ENCODE results near the gene PAPPA. TPM values are rescaled to one million over a fixed set of nuclear protein-coding genes. Genes with fewer than 3 reads are reported as not detected.

Gene PAPPA
- total RNA-seq, 3 donors from 2014 or later: 0.61 to 2.5 (median 1.9) TPM

GRCh38 chr9:116193636-116194035 is 40.0 kb downstream of the PAPPA start:
- intact Hi-C loops (cut with DNase I, micrococcal nuclease): no loop called here
- DNase-seq: no peak

DNA sequence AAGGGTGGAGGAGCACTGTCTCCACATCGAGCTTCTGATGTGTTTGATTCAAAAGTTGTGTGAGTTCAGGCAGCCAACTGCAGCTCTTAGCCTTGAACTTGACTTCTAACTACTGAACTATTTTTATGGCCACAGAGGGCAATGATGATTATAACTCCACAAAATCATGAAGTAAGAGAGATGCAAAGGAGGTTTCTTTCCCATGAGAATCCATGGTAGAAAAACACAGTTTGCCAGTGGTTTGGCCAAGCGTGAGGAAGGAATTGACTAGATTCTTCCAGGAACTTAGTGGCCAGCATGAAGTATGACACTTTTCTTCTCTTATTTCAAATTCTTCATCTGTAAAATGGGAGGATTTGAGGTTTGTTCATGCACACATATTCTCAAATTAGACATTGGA is 43.2 kb downstream of the PAPPA start:
- H3K36me3 ChIP-seq (ENCODE audit: low read depth): no peaks in the 10 kb centered on the region
- no peaks in the 10 kb centered on the region for H3K9me3 ChIP-seq
- DNase-seq (no peak), ATAC-seq (no peak)
- no peak for TF ChIP-seq CTCF (IDR thresholded peaks at IDR 0.05)
- no peaks in the 10 kb centered on the region for H3K4me1 ChIP-seq (ENCODE audit: low read depth)
- intact Hi-C loops (cut with DNase I, micrococcal nuclease): no loop called here
- no peak overlapping the region for H3K4me3 ChIP-seq

More at GRCh38 chr9:116193636-116194035, 40.0 kb downstream of the PAPPA start:
- TF ChIP-seq CTCF (IDR thresholded peaks at IDR 0.05): no peak
- Histone ChIP-seq H3K36me3 (ENCODE audit: low read depth) (no peaks in the 10 kb centered on the region), H3K4me1 (ENCODE audit: low read depth) (no peaks in the 10 kb centered on the region), H3K4me3 (no peak overlapping the region), H3K9me3 (no peaks in the 10 kb centered on the region)
- no peak for ATAC-seq

DNA sequence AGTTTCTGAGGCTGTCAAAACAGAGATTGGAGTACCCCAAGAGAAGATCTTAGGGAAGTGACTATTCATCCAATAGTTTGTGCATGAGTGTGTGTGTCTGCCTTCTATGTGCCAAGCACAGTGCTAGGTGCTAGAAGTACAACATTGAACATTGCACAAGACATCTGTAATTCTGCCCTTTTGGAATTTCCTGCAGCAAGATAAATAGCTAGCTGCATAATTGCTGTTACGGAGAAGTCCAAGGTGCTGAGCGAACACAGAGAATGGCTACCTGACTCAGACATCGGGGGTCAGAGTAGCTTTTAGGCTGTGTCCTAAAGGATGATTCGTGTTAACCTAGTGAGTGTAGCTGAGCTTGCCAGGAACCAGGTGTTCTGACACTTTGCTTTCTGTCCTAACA is 44.8 kb downstream of the PAPPA start:
- intact Hi-C loops (cut with DNase I, micrococcal nuclease): no loop called here
- TF ChIP-seq CTCF (IDR thresholded peaks at IDR 0.05): no peak
- no peaks in the 10 kb centered on the region for H3K36me3 ChIP-seq (ENCODE audit: low read depth)
- DNase-seq: no peak
- no peak overlapping the region for H3K4me3 ChIP-seq
- H3K4me1 ChIP-seq (ENCODE audit: low read depth): no peaks in the 10 kb centered on the region
- ATAC-seq: no peak
- H3K9me3 ChIP-seq: no peaks in the 10 kb centered on the region

DNA sequence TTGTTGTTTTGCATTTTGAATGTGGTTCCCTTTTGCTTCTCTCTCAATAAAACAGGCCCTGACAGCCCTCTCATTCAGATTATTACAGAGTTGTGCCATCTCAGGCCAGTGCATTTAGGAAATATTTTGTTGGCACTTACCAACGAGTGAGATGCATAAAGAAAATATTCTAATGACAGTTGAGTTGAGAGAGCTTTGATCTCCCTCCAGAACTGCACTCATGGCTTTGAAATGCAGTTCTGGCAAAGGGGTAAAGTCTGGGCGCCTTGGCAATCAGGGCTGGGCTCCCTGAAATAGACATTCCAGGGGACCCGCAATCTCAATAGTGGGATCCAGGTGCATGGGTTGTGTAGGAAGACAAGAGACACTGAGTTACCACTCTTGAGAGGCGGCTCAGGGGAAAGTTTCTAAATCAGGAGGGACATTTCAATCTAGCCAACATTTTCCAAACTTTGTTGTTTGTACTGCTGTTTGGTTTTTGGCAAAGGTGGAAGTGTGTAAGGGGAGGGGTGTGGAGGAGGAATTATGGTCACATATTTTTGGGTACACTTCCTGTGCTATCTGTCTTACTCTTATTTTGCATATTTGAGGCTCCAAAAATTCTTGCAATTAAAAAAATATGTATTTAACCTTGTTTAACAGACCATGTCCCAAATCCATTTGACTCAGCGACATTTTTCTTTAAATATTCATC is 48.8 kb downstream of the PAPPA start:
- Histone ChIP-seq H3K4me1 (ENCODE audit: low read depth) (no peaks in the 10 kb centered on the region), H3K9me3 (no peaks in the 10 kb centered on the region), H3K36me3 (ENCODE audit: low read depth) (no peaks in the 10 kb centered on the region), H3K4me3 (no peak overlapping the region)
- DNase-seq (no peak), ATAC-seq (no peak)
- no peak for TF ChIP-seq CTCF (IDR thresholded peaks at IDR 0.05)
- intact Hi-C loops (cut with DNase I, micrococcal nuclease): no loop called here

- ATAC-seq: no peak
- no peak overlapping the region for H3K4me3 ChIP-seq
- intact Hi-C loops (cut with DNase I, micrococcal nuclease): no loop called here
- no peak for TF ChIP-seq CTCF (IDR thresholded peaks at IDR 0.05)
- no peaks in the 10 kb centered on the region for H3K4me1 ChIP-seq (ENCODE audit: low read depth)
- DNase-seq: no peak
- H3K9me3 ChIP-seq: no peaks in the 10 kb centered on the region
- H3K36me3 ChIP-seq (ENCODE audit: low read depth): no peaks in the 10 kb centered on the region
Observed at GRCh38 chr9:116204252-116204882, 50.8 kb downstream of the PAPPA start.
